NCI-H2171 (cell line): ENCODE measurements around the gene NFATC2.
A peak's percentile ranks its signal among the peaks of the same experiment; 100 is the strongest.
"Not testable (repeated sequence)": the region's sequence is repeated elsewhere in the genome, so short reads cannot be mapped to it uniquely, and the experiment has no call there.

Experiments used
- DNase-seq: peaks from one replicate; lab custom pipeline; 2025; lab: John Stamatoyannopoulos, UW

Gene NFATC2

DNA sequence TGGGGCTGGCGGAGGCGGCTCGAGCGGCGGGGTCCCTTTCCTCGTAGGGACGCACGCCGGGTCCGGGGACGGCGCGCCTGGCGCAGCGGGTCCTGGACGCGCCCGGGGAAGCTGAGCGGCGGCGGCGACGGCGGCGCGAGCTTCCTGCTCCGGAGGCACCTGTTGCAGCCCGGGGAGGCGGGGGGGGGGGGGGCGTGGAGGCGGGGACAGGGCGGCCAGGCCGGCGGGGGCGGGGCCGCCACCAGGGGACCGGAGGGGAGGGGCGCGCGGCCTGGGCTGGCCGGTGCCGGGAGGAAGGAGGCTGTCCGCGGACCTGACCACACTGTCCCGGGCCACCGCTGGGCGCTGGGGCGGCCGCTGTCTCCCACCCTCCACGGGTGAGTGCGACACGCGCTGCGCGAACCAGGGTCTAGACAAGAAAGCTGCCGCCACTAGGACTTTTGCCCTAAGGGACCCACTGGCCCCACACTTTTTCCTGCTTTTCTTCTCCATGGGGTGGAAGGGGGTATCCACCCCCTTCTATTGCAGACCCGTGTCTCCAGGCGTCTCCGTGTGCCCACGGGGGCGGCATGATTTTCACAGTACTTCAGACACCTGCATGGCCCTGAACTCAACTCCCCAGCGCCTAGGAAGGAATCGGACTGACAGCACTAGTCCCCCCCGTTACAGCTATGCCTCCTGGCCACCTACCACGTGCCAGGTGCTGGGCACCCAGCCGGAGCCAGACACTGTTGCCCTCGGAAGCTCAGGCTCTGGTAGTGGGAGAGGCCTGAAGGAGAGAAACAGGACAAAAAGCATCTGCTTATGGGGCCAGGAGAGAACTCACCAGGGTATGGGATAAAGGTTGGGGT lies at the start of gene NFATC2:
Gene NFATC2 (minus strand): TSS at position 149 of the 851 bp plus-strand sequence. CDS start 220 bp downstream, outside the sequence.
- peak; percentile 26 for DNase-seq

DNA sequence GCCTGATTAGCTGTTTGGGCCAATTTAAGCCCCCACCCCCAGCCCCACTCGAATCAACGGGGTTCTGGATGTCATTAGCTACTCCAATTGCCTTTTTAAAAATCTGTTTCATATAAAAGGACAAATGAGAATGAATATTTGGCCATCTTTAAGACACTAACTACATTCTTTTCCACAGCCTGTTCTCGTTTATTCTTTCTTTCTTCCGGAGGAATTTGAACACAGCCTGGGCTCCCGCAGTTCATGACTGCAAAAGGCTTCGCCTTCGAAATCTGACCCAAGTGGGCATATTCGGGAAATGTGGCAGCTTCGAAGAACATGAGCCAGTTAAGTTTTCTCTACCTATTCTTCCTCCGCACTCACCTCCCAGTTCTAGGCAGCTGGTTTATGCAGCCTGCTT lies 49.4 kb upstream of the NFATC2 start:
- DNase-seq, result no peak

DNA sequence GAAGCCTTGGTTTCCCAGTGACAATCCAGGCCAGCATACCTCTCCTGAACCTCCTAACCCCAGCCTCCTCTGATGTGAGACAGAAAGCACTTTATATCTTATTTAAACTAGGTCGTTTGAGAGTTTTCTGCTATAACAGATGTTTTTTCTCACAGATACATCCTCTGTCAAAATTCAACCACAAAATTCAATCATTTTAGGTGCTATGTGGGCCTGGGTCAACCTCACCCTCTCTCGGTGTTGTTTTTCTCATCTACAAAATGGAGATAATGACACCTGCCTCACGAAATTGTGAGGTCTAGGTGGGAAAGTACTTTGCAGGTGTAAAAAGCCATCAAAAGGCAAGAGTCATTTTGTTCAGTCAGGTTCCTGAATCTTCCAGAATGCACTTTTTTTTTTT lies 46.2 kb upstream of the NFATC2 start:
- DNase-seq, result no peak

DNA sequence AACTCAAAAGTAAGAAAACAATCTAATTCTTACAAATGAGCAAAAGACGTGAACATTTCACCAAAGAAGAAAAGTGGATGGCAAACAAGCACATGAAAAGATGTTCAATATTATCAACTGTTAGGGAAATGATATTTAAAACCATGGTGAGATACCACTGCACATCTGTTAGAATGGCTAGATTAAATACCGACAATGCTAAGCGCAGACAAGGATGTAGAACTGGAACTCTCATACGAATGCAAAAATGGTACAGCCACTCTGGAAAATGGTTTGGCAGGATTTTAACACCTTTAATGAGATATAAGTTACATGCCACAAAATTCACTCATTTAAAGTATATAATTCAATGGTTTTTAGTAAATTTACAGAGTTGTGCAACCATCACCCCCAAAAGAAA lies 44.6 kb upstream of the NFATC2 start:
- no peak for DNase-seq

DNA sequence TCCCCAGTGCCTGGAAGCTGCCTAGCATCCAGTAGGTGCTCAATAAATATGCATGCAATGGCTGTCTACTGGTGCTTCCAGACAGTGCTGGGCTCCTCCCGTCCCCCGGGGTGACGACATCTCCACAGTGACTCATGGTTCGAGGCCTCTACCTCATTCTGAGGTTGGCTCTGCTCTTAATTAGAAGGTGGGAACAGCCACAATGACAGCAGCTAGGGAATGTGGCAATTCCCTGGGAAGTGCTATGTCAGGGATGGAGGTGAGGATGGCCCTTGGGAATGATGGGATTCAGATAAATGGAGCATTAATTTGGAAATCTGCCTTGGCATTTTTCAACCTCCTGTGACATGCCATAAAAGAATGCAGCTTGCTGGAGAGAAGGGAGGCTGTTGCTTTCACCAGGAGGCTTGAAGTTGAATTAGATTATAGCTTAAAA lies 43.5 kb upstream of the NFATC2 start:
- no peak for DNase-seq

DNA sequence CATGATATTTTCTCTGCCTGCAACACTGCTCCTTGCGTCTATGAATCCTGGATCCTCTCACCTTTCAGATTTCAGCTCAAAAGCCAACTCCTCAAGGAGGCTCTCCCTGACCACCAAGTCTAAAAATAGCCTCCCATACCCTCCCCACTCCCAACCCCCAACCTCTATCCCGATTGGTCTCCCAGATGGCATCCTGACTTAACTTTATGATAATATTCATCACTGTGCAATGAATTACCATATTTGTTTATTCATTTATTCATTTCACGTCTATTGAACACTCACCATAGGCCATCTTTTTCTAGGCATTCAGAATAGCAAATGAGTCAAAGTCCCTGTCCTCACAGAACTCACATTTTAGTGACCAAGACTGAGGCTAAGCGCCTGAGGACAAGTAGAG lies 42.6 kb upstream of the NFATC2 start:
- no peak for DNase-seq

DNA sequence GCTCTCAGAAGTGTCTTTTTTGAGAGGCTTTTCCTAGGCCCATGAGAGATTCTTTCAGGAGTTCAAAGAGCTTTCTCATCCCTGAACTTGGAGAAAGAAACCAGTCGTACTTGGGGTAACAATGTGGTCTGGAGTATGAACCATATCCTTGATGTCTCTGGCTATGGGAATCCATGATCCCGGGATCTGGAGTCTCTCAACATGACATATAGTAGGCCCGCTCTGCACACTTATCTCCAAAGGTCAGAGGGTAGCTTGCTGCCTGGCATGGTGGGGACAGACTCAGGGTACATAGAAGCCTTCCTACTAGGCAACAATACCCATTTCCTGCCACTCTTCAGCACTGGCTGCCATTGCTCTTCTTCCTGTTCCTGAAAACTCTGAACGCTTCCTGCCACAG lies 42.2 kb upstream of the NFATC2 start:
- no peak for DNase-seq

DNA sequence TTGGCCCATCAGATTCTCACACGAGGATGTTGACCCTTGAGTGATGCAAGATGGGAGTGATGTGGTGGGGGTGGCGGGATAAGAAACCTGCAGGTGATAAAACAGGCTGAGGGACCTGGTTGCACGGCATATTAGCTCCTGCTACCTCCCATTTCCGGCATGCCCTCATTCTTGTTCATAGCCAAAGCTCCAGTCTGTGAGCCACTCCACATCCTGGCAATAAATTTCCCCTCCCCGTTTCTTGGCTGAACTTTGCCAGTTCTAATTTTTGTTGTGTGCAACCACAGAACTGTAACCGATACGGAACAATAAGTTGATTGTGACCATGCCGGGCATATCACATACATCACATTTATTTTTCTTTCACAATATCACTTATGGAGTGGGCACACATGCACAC lies 41.6 kb upstream of the NFATC2 start:
- DNase-seq, result no peak

DNA sequence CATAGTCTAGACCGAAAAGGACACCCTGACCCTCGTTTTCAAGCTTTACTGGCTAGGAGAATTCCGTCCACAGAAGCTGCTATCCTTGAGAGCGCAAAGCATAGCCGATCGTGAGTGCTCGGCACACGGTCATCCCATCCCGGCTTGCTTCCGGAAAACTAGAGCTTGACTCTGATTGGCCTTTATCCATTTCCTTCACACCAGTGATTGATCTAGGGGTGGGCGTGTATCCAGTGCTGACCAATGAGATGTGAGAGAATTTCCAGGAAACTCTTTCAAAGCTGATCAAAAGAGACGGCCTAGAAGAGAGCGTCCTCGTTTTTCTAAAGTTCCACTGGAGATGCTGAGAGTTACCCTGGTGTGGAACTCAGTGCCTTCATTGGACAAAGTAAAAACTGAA lies 41.0 kb upstream of the NFATC2 start:
- DNase-seq, result no peak

DNA sequence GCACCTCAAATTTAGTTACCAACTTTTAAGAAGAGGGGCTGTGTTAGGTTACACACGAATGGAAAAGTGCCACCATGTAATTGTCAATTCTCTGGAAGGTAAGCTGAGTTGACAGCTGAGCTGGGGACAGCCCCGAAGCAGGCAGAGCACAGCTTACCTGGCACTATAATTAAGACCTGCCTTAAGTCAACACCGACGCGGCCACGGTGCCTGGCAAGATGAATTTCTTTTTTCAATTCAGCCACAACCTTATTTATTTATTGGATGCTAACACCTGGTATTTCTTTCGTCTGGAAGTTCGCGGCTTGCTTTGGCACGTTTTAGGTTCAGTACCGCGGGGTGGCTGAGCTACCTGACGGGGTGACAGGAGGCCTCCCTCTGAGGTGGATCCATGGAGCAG lies 40.6 kb upstream of the NFATC2 start:
- DNase-seq, result no peak

DNA sequence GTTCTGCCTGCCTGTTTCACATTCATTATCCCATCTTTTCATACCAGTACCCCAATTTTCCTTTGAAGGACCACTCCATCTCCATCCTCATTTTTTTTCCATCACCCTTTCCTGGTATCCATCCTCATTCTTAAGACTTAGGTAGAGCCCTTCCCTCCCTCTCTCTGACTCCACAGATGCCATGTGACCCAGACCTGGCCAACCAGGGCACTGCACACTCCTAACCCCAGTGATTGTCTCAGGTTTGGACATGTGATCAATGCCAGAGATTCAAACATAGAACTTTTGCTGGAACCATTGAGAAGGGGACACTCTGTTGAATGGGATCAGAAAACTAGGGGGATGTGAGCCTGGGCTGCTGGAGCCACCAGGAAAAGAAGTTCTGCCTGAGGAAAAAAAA lies 39.1 kb upstream of the NFATC2 start:
- no peak for DNase-seq

DNA sequence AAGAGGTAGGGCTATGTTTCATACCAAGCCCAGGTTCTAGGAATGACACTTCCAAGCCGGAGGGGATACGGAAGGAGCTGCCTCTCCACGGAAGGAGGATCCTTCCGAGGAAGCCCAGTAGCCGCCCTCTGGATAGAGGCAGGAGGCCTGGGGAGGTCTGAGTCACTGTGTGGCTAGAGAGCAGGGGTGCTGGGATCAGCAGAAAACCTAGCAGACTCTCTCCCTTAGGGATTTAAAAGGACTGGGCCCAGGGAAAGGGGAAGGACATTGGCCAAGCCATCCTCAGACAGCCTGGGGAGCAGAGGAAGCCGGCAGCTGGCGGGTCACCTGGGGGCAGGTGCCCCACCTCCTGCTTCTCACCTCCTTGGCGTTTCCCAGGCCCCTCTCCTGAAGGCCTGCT lies 36.6 kb upstream of the NFATC2 start:
- no peak for DNase-seq

DNA sequence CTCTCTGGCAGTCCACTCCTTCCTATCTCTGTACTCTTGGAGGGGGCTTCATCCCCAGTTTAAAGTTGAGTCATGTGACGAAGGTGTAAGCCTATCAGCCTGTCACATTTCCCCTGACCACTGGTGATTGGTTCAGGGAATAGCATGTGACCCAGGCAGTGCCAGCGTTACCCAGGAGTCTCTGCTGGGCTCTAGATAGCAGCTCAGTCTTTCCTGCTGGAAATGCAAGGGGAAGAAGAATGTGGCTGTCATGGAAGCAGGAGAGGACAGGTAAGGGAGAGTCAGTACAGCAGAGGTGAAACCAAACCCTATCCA lies 35.6 kb upstream of the NFATC2 start:
- DNase-seq, result no peak

DNA sequence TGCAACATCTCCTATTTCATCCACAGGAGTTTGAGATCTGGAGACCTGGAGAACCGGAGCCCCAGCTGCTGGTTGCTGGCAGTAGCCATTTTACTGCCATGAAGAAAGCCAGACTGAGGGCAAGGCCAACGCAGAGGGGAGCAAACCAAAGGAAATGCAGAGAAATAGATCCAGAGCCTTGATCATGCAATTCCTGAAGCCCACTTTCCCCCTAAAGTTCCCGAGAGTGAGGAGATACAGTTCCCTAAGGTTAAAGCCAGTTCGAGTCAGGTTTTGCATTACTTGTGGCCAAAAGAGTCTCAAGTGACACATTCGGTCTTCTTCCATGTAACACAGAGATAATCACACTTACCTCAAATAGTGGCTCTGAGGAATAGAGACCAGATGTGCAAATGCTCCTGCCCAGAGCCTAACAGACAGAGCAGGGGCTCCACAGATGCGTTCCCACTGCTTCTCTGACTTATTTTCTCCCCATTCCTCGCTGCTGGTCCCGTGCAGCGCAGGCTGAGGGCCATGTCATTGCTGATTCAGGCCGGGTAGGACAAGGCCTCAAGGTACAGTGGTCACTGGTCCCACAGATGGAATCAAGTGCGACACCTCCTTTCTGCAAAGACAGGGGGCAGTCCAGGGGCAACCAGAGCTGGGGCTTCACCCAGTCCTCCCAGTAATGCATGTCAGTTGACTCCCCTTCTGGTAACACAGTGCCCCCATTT lies 35.1 kb upstream of the NFATC2 start:
- no peak for DNase-seq

DNA sequence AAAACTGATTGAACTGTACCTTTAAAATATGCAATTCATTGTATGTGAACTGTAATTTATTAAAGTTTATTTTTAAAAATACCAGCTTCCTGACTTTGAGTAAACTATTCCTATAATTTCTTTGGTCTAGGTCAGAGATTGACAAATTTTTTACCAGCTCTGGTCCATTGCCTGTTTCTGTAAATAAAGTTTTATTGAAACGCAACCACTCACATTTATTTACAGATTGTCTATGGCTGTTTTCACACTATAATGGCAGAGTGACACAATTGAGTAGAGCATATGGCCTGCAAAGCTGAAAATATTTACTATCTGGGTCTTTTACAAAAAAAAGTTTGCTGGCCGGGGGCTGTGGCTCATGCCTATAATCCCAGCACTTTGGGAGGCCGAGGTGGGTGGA lies 33.0 kb upstream of the NFATC2 start:
- no peak for DNase-seq

DNA sequence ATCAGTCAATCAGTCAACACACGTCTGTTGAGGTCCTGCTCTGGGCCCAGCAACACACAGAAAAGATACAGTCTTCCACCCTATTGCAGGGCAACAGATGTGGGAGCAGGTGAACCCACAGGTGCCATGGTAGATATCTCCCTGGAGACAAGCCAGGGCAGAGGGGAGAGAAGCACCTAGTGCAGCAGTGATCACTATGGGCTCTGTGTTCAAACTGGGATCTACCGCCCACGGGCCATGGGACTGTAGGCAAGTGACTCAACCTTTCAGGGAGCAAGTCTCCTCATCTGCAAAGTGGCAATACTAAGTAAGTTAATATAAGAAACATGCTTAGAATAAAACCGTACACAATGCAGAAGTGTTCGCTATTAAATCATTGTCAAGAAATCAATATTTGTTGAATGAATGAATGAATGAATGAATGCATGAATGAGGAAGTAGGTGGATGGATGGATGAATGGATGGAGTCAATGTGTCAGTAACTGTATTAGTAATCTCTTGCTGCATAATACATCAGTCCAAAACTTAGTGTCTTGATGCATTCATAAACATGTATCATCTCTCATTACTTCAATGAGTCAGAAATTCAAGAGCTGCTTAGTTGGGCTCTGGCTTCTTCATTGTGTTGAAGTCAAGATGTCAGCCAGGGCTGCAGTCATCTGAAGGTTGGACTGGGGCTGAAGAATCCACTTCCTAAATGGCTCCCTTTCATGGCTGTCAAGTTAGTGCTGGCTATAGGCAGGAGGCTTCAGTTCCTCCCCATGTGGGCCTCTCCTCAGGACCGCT lies 31.9 kb upstream of the NFATC2 start:
- no peak for DNase-seq

DNA sequence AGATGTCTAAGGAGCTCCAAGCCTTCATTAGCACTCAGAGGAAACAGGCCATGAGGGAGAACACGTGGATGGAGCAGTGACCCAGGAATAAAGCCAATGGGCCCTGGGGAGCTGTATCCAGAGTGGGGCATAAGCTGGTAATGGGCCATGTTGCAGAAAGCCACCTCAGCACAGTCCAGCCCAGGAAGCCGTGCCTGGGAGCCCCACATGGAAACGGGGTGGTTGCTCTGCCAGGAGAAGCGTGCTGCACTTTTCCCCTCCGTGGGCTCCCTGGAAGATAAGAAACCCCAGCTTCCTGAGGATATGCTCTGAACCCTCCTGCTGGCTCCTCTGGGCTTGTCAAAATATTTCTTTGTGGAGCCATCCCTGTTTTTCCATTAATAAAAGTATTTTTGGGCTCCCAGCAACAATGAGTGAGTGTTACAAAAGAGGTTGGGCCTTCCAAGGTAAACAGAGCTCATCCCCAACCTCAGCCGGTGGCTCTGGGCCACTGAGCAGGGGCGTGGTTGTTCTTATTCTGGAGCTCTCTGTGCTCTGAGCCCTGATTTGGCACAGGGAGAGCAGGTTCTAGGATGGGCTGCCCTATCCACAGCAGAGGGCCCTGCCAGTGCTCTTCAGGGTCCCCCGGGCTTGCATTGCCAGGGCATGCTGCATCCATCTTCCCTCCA lies 31.2 kb upstream of the NFATC2 start:
- no peak for DNase-seq

DNA sequence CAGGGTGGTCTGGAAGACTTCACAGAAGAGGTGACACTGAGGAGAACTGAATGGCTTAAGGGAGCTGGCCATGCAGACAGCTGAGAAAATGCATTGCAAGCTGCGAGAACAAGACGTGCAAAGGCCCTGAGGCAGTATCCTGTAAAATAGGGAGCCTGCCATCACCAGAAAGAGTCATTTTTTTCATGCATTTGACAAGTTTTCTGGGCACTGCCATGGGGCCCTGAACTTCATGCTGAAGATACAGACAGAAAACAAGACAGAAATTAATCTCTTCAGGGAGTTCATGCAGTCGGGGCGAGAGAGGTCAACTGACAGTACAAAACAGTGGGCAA lies 28.9 kb upstream of the NFATC2 start:
- no peak for DNase-seq

DNA sequence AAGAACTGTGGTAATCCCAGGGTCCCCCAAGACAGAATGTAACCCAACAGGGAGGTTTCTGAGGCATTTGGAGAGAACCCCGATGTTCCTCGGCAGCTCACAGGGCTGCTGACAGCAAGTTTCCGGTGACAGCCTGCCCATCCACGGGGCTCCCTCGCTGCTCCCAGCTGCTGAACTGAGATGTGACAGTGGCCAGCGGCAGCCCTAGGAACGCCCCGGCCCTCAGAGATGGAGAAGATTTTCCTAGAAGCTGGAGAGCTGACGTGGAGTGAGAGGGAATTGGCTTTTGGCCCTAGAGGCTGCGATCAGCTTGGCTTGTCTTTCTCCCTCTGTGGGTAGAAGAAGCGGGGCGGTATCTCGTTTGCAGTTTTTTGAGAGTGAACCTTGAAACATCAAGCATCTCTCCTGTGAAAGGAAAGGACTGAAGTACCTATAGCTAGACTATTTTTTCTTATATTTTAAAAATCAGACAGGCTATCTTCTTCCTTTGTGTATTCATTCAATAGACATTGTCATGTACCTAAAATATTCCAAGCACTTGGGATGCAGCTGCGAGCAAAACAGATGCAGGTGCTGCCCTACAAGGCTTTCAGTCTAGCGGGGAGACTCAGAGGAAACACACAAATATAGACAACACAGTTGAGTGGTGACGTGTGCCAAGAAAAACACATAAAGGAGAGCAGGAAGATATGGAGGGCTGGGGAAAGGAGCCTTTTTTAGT lies 28.4 kb upstream of the NFATC2 start:
- DNase-seq, result no peak

DNA sequence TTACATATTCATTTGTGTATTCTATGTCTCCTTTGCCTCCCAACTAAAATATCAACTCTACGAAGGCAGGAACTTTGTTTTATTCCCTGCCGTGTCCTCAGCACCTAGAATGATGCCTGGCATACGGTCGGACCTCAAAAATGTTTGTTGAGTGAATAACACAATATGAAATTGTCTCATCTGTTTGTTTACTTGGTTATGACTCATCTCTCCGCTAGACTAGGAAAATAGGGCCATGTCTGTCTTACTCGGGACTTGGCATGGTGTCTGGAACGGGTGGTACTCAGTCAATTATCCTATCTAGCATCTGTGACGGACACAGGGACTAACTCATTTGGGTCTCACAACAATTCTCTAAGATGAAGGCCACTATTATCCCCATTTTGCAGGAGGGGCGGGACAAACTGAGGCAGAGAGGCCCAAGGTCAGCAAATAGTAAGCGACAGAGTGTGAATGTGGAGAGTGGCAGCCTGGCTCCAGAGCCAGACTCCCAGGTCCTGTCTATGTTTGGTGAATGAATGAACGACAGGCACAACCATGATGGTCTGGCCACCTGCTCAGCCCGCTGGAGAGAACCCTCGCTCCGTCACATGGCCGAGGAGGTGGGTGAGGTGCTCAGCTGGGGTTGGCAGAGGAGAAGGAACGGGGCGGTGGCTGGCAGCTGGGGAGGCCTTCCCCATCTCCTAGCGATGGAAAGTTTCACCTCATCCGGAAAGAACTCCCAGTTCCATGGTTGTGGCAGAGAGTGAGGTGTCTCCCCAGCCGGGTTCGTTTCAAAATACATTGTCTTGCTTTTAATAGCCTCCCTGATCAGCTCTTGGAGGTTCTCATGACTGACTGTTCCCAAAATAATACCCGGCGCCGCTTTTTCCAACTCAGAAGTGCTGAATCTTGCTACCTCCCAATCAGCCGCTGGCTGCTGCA lies 27.6 kb upstream of the NFATC2 start:
- no peak for DNase-seq

DNA sequence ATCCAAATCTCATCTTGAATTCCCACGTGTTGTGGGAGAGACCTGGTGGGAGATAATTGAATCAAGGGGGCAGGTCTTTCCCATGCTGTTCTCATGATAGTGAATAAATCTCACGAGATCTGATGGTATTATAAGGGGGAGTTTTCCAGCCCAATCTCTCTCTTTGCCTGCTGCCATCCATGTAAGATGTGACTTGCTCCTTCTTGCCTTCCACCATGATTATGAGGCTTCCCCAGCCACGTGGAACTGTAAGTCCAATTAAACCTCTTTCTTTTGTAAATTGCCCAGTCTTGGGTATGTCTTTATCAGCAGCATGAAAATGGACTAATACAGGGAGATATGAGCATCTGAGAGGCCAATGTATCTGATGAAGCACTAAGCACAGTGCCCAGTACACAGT lies 26.0 kb upstream of the NFATC2 start:
- not testable (repeated sequence) for DNase-seq
